ENCODE data around the gene EZH2.

EZH2 gene

GRCh38 chr7:148877517-148877916, 6.6 kb downstream of the EZH2 start:
- H4K91ac ChIP-seq (ENCODE audit: low read depth, low read length), result no peak overlapping the region

GRCh38 chr7:148872188-148872587, 11.9 kb downstream of the EZH2 start:
- DNase-seq, result no peak
- Histone ChIP-seq H3K36me3 (ENCODE audit: control insufficient read depth in 1 of 2, insufficient read depth in 2 of 2, low read length in 2 of 2) (no peaks in the 10 kb centered on the region), H3K27me3 (ENCODE audit: insufficient read depth, low read length) (no peaks in the 10 kb centered on the region), H4K8ac (ENCODE audit: low read depth, low read length) (no peak overlapping the region), H3K14ac (ENCODE audit: low read length) (no peak overlapping the region), H4K12ac (ENCODE audit: low read depth, low read length) (no peak overlapping the region), H3K23ac (ENCODE audit: low read length) (no peak overlapping the region), H3K18ac (ENCODE audit: low read length) (no peak overlapping the region), H2BK12ac (ENCODE audit: low read length) (no peak overlapping the region), H3K4ac (ENCODE audit: low read depth, low read length) (no peak overlapping the region), H2BK5ac (ENCODE audit: low read depth, low read length, poor library complexity) (no peak overlapping the region), H3K4me2 (ENCODE audit: low read length) (no peak overlapping the region), H2AK5ac (ENCODE audit: low read length) (no peak overlapping the region), H3K9ac (ENCODE audit: low read length) (no peak overlapping the region), H3K27ac (ENCODE audit: low read depth, low read length) (no peak overlapping the region), H3K9me3 (ENCODE audit: insufficient read depth, low read depth, low read length) (no peaks in the 10 kb centered on the region), H3K4me3 (ENCODE audit: low read depth, low read length) (no peak overlapping the region), H2AFZ (ENCODE audit: insufficient read depth, low read length, poor library complexity) (no peak overlapping the region), H4K91ac (ENCODE audit: low read depth, low read length) (no peak overlapping the region), H3K79me2 (ENCODE audit: control insufficient read depth, insufficient read depth, low read length, poor library complexity) (peaks cover 5% of the 10 kb centered on the region), H3K79me1 (ENCODE audit: low read length) (no peaks in the 10 kb centered on the region), H2BK120ac (ENCODE audit: insufficient read depth, low read length, poor library complexity) (no peak overlapping the region), H3K4me1 (ENCODE audit: control insufficient read depth in 1 of 2, insufficient read depth in 2 of 2, low read length in 2 of 2) (no peaks in the 10 kb centered on the region)

More at GRCh38 chr7:148877517-148877916, 6.6 kb downstream of the EZH2 start:
- Histone ChIP-seq H3K4ac (ENCODE audit: low read depth, low read length) (peak overlapping the region; percentile 62), H3K9ac (ENCODE audit: low read length) (no peak overlapping the region), H2AK5ac (ENCODE audit: low read length) (no peak overlapping the region), H3K27me3 (ENCODE audit: insufficient read depth, low read length) (no peaks in the 10 kb centered on the region), H2AFZ (ENCODE audit: insufficient read depth, low read length, poor library complexity) (no peak overlapping the region), H2BK5ac (ENCODE audit: low read depth, low read length, poor library complexity) (no peak overlapping the region), H2BK120ac (ENCODE audit: insufficient read depth, low read length, poor library complexity) (no peak overlapping the region), H3K36me3 (ENCODE audit: control insufficient read depth in 1 of 2, insufficient read depth in 2 of 2, low read length in 2 of 2) (no peaks in the 10 kb centered on the region), H3K14ac (ENCODE audit: low read length) (no peak overlapping the region), H3K79me1 (ENCODE audit: low read length) (no peaks in the 10 kb centered on the region), H3K79me2 (ENCODE audit: control insufficient read depth, insufficient read depth, low read length, poor library complexity) (peaks cover 4% of the 10 kb centered on the region), H3K4me2 (ENCODE audit: low read length) (no peak overlapping the region), H3K27ac (ENCODE audit: low read depth, low read length) (no peak overlapping the region), H3K4me3 (ENCODE audit: low read depth, low read length) (no peak overlapping the region), H4K12ac (ENCODE audit: low read depth, low read length) (no peak overlapping the region), H3K18ac (ENCODE audit: low read length) (no peak overlapping the region), H3K23ac (ENCODE audit: low read length) (no peak overlapping the region), H3K9me3 (ENCODE audit: insufficient read depth, low read depth, low read length) (no peaks in the 10 kb centered on the region), H4K8ac (ENCODE audit: low read depth, low read length) (no peak overlapping the region), H3K4me1 (ENCODE audit: control insufficient read depth in 1 of 2, insufficient read depth in 2 of 2, low read length in 2 of 2) (no peaks in the 10 kb centered on the region), H2BK12ac (ENCODE audit: low read length) (no peak overlapping the region)
- DNase-seq, result no peak
- no CpG with 5 or more reads among the region's 1 CpG for WGBS (ENCODE audit: extremely low coverage, insufficient coverage, insufficient read length)

GRCh38 chr7:148871551-148871950, 12.5 kb downstream of the EZH2 start:
- Histone ChIP-seq H3K9ac (ENCODE audit: low read length) (no peak overlapping the region), H2AK5ac (ENCODE audit: low read length) (no peak overlapping the region), H3K4ac (ENCODE audit: low read depth, low read length) (peak overlapping the region; percentile 69), H3K4me2 (ENCODE audit: low read length) (no peak overlapping the region), H3K18ac (ENCODE audit: low read length) (no peak overlapping the region), H3K79me1 (ENCODE audit: low read length) (no peaks in the 10 kb centered on the region), H4K91ac (ENCODE audit: low read depth, low read length) (no peak overlapping the region), H2AFZ (ENCODE audit: insufficient read depth, low read length, poor library complexity) (no peak overlapping the region), H3K9me3 (ENCODE audit: insufficient read depth, low read depth, low read length) (no peaks in the 10 kb centered on the region), H3K27me3 (ENCODE audit: insufficient read depth, low read length) (no peaks in the 10 kb centered on the region), H2BK120ac (ENCODE audit: insufficient read depth, low read length, poor library complexity) (no peak overlapping the region), H3K79me2 (ENCODE audit: control insufficient read depth, insufficient read depth, low read length, poor library complexity) (peaks cover 5% of the 10 kb centered on the region), H3K36me3 (ENCODE audit: control insufficient read depth in 1 of 2, insufficient read depth in 2 of 2, low read length in 2 of 2) (peaks cover 0 to 3% of the 10 kb centered on the region in 2 experiments), H2BK12ac (ENCODE audit: low read length) (no peak overlapping the region), H3K27ac (ENCODE audit: low read depth, low read length) (no peak overlapping the region), H3K4me3 (ENCODE audit: low read depth, low read length) (no peak overlapping the region), H2BK5ac (ENCODE audit: low read depth, low read length, poor library complexity) (no peak overlapping the region), H3K23ac (ENCODE audit: low read length) (no peak overlapping the region), H4K12ac (ENCODE audit: low read depth, low read length) (no peak overlapping the region), H3K14ac (ENCODE audit: low read length) (no peak overlapping the region), H3K4me1 (ENCODE audit: control insufficient read depth in 1 of 2, insufficient read depth in 2 of 2, low read length in 2 of 2) (no peaks in the 10 kb centered on the region), H4K8ac (ENCODE audit: low read depth, low read length) (no peak overlapping the region)
- no CpG with 5 or more reads among the region's 5 CpGs for WGBS (ENCODE audit: extremely low coverage, insufficient coverage, insufficient read length)
- DNase-seq, result no peak

- no CpG with 5 or more reads among the region's 3 CpGs for WGBS (ENCODE audit: extremely low coverage, insufficient coverage, insufficient read length)
- no peaks in the 10 kb centered on the region for H3K79me1 ChIP-seq (ENCODE audit: low read length)
- H3K79me2 ChIP-seq (ENCODE audit: control insufficient read depth, insufficient read depth, low read length, poor library complexity), result peaks cover 5% of the 10 kb centered on the region
Observed at GRCh38 chr7:148871030-148871429, 13.1 kb downstream of the EZH2 start.

More at GRCh38 chr7:148871030-148871429, 13.1 kb downstream of the EZH2 start:
- H3K23ac ChIP-seq (ENCODE audit: low read length), result no peak overlapping the region
- no peaks in the 10 kb centered on the region for H3K9me3 ChIP-seq (ENCODE audit: insufficient read depth, low read depth, low read length)
- no peak overlapping the region for H4K91ac ChIP-seq (ENCODE audit: low read depth, low read length)
- peaks cover 0 to 3% of the 10 kb centered on the region in 2 experiments for H3K36me3 ChIP-seq (ENCODE audit: control insufficient read depth in 1 of 2, insufficient read depth in 2 of 2, low read length in 2 of 2)
- H3K27me3 ChIP-seq (ENCODE audit: insufficient read depth, low read length), result no peaks in the 10 kb centered on the region
- H2BK12ac ChIP-seq (ENCODE audit: low read length), result no peak overlapping the region
- no peak overlapping the region for H3K4ac ChIP-seq (ENCODE audit: low read depth, low read length)
- H2AK5ac ChIP-seq (ENCODE audit: low read length), result no peak overlapping the region
- DNase-seq, result no peak
- H4K12ac ChIP-seq (ENCODE audit: low read depth, low read length), result no peak overlapping the region
- no peak overlapping the region for H3K4me3 ChIP-seq (ENCODE audit: low read depth, low read length)
- H3K4me1 ChIP-seq (ENCODE audit: control insufficient read depth in 1 of 2, insufficient read depth in 2 of 2, low read length in 2 of 2), result no peaks in the 10 kb centered on the region
- H2BK5ac ChIP-seq (ENCODE audit: low read depth, low read length, poor library complexity), result no peak overlapping the region
- no peak overlapping the region for H3K18ac ChIP-seq (ENCODE audit: low read length)
- no peak overlapping the region for H3K27ac ChIP-seq (ENCODE audit: low read depth, low read length)
- no peak overlapping the region for H2BK120ac ChIP-seq (ENCODE audit: insufficient read depth, low read length, poor library complexity)
- H2AFZ ChIP-seq (ENCODE audit: insufficient read depth, low read length, poor library complexity), result no peak overlapping the region
- no peak overlapping the region for H4K8ac ChIP-seq (ENCODE audit: low read depth, low read length)
- no peak overlapping the region for H3K14ac ChIP-seq (ENCODE audit: low read length)
- H3K4me2 ChIP-seq (ENCODE audit: low read length), result no peak overlapping the region
- H3K9ac ChIP-seq (ENCODE audit: low read length), result no peak overlapping the region
